GM23248 (cell line): ENCODE measurements around the gene GATAD2A.

Experiments used
- EZH2 ChIP-seq: fragments of 200-600 bp; sonication (generic); IDR thresholded peaks from 2 replicates; pipeline ENCODE4 v1.6.1; 2018; ENCODE audit warnings: antibody characterized with exemption, mild to moderate bottlenecking; ENCODE audit not compliant: insufficient read depth, poor library complexity, severe bottlenecking
- EZH2phosphoT487 ChIP-seq: fragments of 200-600 bp; sonication (generic); IDR thresholded peaks from 2 replicates; pipeline ENCODE4 v1.6.1; 2018; ENCODE audit warnings: antibody characterized with exemption, moderate library complexity, mild to moderate bottlenecking, low read depth; ENCODE audit not compliant: insufficient read depth

DNA sequence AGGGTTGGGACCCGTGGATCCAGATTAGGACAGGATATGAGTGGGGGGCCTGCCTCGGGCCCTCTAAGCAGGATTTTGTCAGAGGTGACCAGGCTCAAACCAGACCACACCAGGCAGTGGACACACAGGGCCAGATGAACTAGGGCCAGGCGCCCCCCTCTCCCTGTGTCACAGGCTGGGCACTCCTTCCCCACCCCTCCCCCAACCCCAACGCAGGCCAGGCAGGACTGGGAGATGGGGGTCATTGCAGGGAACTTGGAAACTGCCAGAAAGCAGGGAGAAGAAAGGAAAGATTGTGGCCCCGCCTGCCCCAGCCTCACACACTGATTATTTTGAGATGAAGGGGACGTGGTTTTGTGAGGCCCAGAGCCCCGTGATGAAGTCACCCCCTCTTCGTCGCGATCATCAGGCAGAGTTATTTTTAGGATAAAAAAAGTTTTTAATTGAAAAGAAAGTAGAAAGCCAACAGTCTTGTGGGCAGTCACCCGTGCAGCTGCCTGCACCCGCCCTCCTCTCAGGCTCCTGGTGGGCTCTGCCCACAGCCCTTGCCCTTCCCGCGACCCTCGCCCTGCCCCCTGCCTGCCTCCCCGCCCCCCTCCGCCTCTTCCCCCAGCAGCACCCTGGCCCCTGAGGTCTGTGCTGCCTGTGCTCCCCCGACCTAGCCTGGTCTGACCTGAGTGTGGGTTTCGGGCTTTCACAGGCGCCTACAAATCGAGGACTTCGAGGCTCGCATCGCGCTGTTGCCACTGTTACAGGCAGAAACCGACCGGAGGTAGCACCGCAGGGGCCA, 121.3 kb downstream of the GATAD2A start:
- TF ChIP-seq EZH2 (no peak), EZH2phosphoT487 (no peak)
